HepG2 (cell line): Measurements from ENCODE around the gene CIART. TPM values are rescaled to one million over a fixed set of nuclear protein-coding genes. Genes with fewer than 3 reads are reported as not detected.

Experiments used
- HDAC2 ChIP-seq: sonication (generic); formaldehyde crosslinking; IDR thresholded peaks from 2 replicates; pipeline ENCODE4 v1.4.0; 2020; ENCODE audit warnings: missing genetic modification reagents
- HNRNPH1 ChIP-seq: fragments of 200-400 bp; formaldehyde crosslinking; optimal IDR thresholded peaks from 2 replicates; pipeline ENCODE3; 2017; ENCODE audit warnings: mild to moderate bottlenecking, low read depth, low read length
- HOXA7 ChIP-seq: sonication (generic); formaldehyde crosslinking; IDR thresholded peaks from 2 replicates; pipeline ENCODE4 v1.8.1; 2022; ENCODE audit warnings: mild to moderate bottlenecking, missing genetic modification reagents, moderate library complexity
- SATB2 ChIP-seq: sonication (generic); formaldehyde crosslinking; IDR thresholded peaks from 2 replicates; pipeline ENCODE4 v1.5.0; 2020; ENCODE audit warnings: missing genetic modification reagents
- TFE3 ChIP-seq: IDR thresholded peaks from 2 replicates; pipeline ENCODE4 v1.6.1; 2016
- TP53 ChIP-seq: sonication (generic); formaldehyde crosslinking; conservative IDR thresholded peaks from 2 replicates; pipeline ENCODE4 v1.4.0; 2020; ENCODE audit warnings: missing genetic modification reagents
- U2AF2 ChIP-seq: fragments of 200-400 bp; formaldehyde crosslinking; IDR thresholded peaks from 2 replicates; pipeline ENCODE4 v1.6.1; 2017; ENCODE audit warnings: low read depth, mild to moderate bottlenecking, low read length
- UBTF ChIP-seq: sonication (generic); formaldehyde crosslinking; IDR thresholded peaks from 2 replicates; pipeline ENCODE4 v1.4.0; 2020; ENCODE audit warnings: mild to moderate bottlenecking, missing genetic modification reagents
- ZC3H13 ChIP-seq: sonication (generic); formaldehyde crosslinking; IDR thresholded peaks from 2 replicates; pipeline ENCODE4 v1.8.1; 2023; ENCODE audit warnings: mild to moderate bottlenecking, missing genetic modification reagents, moderate library complexity
- ZKSCAN8 ChIP-seq: IDR thresholded peaks from 2 replicates; pipeline ENCODE4 v1.6.1; 2016; ENCODE audit warnings: borderline replicate concordance, missing genetic modification reagents, missing compliant biosample characterization
- ZNF574 ChIP-seq: sonication (generic); formaldehyde crosslinking; IDR thresholded peaks from 2 replicates; pipeline ENCODE4 v1.4.0; 2020; ENCODE audit warnings: missing genetic modification reagents
- ZNF770 ChIP-seq: sonication (generic); formaldehyde crosslinking; IDR thresholded peaks from 2 replicates; pipeline ENCODE4 v1.5.0; 2020; ENCODE audit warnings: mild to moderate bottlenecking, missing genetic modification reagents
- ZNF782 ChIP-seq: sonication (generic); formaldehyde crosslinking; IDR thresholded peaks from 2 replicates; pipeline ENCODE4 v1.4.0; 2020; ENCODE audit warnings: missing genetic modification reagents, mild to moderate bottlenecking, borderline replicate concordance
- polyA plus RNA-seq, 8 experiments: library from polyadenylated mRNA; depleted of rRNA in 3 of 8; stranded (reverse) in 7 of 8; unstranded in 1 of 8; fragments of >200 nt; fragmentation: Illumina TruSeq in 4 of 8; extraction: Trizol in 4 of 8; gene quantifications; 2 replicates each; pipeline versions ENCODE4 v1.2.1 to v1.2.3, GENCODE V29; 2011 to 2016; ENCODE audit warnings: low read depth in 4 of 8, missing spikeins in 1 of 8, mixed read lengths in 1 of 8; ENCODE audit not compliant: insufficient read depth in 1 of 8
- total RNA-seq, 5 experiments: library from RNA; depleted of rRNA; stranded (reverse); fragments of >200 nt; fragmentation: Illumina TruSeq; extraction: Trizol; gene quantifications; 2 replicates each; pipeline ENCODE4 v1.2.3, GENCODE V29; 2016; ENCODE audit warnings: low read depth in 1 of 5
- TF ChIP-seq, protein P1 (sequence below): sonication (generic); formaldehyde crosslinking; conservative IDR thresholded peaks from 2 replicates; pipeline ENCODE4 v1.4.0; 2020; ENCODE audit warnings: missing genetic modification reagents
- TF ChIP-seq, protein P2 (sequence below): sonication (generic); formaldehyde crosslinking; IDR thresholded peaks from 2 replicates; pipeline ENCODE4 v1.5.0; 2020; ENCODE audit warnings: missing genetic modification reagents

The CIART gene
- total and polyA plus RNA-seq, 2 of the 13 experiments (the other 11 are each of a cell fraction or from before 2014, with no cell fraction given) = 0.58 TPM; not detected in 1

DNA sequence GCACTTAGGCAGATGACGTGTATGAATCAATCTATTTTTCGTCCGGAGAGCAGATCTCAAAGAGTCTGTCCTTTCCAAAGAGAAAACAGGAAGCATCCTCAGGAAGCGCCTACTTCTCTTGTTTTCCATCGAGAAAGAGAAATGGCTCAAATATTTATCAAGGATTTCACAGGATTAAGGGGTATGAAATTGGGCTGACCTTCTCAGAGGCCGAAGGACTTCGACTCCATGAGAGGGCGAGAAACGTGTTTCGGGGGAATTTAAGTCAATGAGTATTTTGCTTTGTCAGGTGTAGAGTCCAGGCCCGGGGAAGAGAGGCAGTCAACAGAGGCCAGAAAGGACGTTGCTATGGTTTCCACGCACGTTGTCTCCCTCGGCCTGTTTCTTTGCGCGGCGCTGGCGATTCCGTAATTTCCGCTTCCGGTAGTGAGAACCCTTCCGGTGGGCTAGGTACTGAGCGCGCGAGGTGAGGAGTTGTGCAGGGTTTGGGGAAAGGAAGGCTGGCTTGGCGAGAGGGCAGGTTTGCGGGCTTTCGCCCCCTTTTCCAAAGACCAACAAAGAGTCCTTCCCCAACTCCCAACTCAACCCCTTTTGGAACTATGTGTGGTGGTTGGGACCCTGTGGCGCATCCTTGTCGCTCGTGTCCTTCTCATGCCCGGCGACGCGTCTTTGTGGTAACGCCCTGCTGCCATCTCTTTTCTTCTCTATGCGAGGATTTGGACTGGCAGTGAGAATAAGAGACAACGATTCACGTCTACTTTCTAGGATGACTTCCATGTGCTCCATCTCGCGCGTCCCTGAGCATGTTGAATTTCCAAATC is 11.3 kb downstream of the CIART start, which contains the start of gene MRPS21 (continued):
- TF ChIP-seq HDAC2 (CRISPR knock-in tag) (peak; percentile 77; the same call in 1 of the 2 replicates), ZKSCAN8 (CRISPR knock-in tag) (no peak), ZNF782 (CRISPR knock-in tag) (no peak; the same call in 1 of the 2 replicates), ZNF770 (peak; percentile 89), SATB2 (CRISPR knock-in tag) (0 out of 2 replicates have a peak, but pooled peaks have one; percentile 71), TFE3 (CRISPR knock-in tag) (peak; percentile 54; the same call in 1 of the 2 replicates), TP53 (no peak; the same call in 1 of the 2 replicates), HOXA7 (CRISPR knock-in tag) (no peak), UBTF (CRISPR knock-in tag) (peak; percentile 41; the same call in 1 of the 2 replicates), ZNF574 (CRISPR knock-in tag) (peak; percentile 94), ZC3H13 (CRISPR knock-in tag) (no peak), HNRNPH1 (peak; percentile 71), U2AF2 (peak; percentile 55; the same call in 1 of the 2 replicates)
- TF ChIP-seq, protein P1, sequence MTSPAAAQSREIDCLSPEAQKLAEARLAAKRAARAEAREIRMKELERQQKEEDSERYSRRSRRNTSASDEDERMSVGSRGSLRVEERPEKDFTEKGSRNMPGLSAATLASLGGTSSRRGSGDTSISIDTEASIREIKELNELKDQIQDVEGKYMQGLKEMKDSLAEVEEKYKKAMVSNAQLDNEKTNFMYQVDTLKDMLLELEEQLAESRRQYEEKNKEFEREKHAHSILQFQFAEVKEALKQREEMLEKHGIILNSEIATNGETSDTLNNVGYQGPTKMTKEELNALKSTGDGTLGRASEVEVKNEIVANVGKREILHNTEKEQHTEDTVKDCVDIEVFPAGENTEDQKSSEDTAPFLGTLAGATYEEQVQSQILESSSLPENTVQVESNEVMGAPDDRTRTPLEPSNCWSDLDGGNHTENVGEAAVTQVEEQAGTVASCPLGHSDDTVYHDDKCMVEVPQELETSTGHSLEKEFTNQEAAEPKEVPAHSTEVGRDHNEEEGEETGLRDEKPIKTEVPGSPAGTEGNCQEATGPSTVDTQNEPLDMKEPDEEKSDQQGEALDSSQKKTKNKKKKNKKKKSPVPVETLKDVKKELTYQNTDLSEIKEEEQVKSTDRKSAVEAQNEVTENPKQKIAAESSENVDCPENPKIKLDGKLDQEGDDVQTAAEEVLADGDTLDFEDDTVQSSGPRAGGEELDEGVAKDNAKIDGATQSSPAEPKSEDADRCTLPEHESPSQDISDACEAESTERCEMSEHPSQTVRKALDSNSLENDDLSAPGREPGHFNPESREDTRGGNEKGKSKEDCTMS (CRISPR knock-in tag) = no peak
- TF ChIP-seq, protein P2, sequence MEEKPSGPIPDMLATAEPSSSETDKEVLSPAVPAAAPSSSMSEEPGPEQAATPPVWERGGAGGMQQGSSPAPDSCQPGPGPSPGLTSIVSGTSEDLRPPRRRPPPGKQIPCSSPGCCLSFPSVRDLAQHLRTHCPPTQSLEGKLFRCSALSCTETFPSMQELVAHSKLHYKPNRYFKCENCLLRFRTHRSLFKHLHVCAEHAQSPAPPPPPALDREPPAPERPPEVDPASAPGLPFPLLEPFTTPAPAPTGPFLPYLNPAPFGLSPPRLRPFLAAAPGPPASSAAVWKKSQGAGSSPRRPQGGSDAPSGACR (CRISPR knock-in tag) = no peak
